NCI-H510A (cell line): ENCODE results near the gene WFIKKN1.

Experiments
- DNase-seq: peaks from one replicate; lab custom pipeline; 2025; lab: John Stamatoyannopoulos, UW

Gene WFIKKN1

DNA sequence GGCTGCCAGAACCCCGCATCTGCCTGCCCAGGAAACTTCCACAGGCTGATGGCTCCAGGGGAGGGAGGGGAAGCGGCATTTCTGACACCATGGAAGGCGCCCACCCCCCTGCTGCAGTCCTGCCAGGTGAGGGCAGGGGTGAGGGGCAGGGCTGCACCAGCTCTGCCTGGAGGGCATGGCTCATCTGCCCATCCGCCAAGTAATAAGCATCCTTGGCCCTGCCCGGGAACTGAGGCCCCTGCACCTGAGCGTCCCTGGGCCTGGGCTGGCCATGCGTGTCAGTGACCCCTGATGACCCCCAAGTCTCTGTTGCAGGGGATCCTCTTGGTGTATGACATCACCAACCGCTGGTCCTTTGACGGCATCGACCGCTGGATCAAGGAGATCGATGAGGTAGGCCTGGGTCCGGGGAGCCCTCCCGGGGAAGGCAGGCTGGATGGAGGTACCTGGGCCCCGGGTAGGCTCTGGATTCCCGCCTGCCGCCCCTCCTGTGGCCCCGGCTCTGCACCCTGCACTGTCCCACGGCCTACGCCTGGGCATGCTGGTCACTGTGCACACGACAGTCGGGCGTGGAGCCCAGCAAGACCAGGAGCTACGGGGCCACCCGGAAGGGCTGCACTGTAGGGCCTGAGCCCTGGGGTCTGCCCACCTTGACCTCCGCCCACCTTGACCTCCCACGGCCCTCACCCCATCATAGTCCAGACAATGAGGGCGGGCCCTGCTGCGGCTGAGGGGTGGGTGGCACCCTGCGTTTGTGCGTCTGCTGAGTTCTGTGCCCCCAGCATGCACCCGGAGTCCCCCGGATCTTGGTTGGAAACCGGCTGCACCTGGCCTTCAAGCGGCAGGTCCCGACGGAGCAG is 5.4 kb upstream of the WFIKKN1 start:
- no peak for DNase-seq

GRCh38 chr16:625977-626765 is 4.6 kb upstream of the WFIKKN1 start:
- DNase-seq: no peak

DNA sequence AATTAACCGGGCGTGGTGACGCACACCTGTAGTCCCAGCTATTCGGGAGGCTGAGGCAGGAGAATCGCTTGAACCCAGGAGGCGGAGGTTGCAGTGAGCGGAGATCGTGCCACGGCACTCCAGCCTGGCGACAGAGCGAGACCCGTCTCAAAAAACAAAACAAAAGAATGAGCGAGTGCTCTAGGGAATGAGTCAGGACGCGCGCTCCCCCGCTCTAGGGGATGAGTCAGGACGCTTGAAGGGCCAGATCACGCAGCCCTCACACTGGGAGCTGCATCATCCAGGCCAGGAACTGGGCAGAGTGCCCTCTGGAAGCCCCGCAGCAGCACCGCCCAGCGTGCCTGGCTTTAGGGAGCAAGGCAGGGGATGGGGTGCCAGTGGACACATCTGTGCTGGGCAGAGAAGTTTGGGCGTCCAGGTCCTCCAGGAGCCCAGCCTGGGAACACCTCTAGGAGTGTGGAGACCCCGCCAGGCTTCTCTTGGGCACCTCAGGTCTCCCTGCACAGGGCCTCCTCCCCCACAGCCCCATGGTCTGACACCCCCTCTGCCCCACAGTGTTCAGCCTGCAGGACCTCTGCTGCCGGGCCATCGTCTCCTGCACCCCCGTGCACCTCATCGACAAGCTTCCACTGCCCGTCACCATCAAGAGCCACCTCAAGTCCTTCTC is 3.9 kb upstream of the WFIKKN1 start:
- no peak for DNase-seq

GRCh38 chr16:627454-628239 is 3.1 kb upstream of the WFIKKN1 start:
- DNase-seq: no peak

- no peak for DNase-seq
Measured at GRCh38 chr16:628321-629061, 2.3 kb upstream of the WFIKKN1 start.

- DNase-seq: no peak
Measured at GRCh38 chr16:629185-629832, 1.5 kb upstream of the WFIKKN1 start.

DNA sequence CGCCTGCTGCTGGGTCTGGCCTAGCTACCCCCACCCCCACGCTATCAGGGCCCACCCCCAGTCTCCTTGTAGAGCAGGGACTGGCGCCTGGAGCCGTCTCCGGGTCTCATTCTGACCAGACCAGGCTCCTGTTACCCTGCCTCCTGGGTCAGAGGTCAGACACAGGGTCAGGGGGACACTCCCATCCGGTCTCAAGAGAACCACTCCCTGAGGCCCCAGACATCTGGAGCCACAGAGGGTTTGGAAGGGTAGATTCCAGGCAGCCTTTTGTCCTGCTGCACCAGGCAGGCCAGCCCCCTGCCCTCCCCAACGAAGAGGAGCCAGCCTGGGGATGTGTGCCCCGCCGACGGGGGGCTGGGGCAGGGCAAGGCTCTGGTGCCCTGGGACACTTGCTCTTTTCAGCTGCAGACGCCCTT is 944 bp upstream of the WFIKKN1 start:
- DNase-seq: no peak

GRCh38 chr16:630249-630814 is 453 bp upstream of the WFIKKN1 start:
- DNase-seq: no peak

DNA sequence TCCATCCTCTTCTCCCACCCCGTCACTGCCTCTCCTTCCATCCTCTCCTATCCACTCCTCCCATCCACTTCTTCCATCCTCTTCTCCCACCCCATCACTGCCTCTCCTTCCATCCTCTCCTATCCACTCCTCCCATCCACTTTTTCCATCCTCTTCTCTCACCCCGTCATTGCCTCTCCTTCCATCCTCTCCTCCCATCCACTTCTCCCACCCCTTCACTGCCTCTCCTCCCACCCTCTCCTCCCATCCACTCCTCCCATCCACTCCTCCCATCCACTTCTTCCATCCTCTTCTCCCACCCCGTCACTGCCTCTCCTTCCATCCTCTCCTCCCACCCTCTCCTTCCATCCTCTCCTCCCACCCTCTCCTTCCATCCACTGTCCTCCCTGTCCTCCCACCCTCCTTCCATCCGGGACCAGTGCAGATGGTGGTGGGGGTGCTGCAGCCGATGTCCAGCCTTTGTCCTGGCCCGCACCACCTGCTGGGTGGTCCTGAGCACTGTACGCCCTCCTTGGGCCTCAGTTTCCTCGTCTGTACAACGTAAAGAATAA is 1.1 kb downstream of the WFIKKN1 start:
- no peak for DNase-seq

GRCh38 chr16:632486-633335 is 1.9 kb downstream of the WFIKKN1 start:
- no peak for DNase-seq

GRCh38 chr16:633336-634050 is 2.7 kb downstream of the WFIKKN1 start:
- DNase-seq: no peak

DNA sequence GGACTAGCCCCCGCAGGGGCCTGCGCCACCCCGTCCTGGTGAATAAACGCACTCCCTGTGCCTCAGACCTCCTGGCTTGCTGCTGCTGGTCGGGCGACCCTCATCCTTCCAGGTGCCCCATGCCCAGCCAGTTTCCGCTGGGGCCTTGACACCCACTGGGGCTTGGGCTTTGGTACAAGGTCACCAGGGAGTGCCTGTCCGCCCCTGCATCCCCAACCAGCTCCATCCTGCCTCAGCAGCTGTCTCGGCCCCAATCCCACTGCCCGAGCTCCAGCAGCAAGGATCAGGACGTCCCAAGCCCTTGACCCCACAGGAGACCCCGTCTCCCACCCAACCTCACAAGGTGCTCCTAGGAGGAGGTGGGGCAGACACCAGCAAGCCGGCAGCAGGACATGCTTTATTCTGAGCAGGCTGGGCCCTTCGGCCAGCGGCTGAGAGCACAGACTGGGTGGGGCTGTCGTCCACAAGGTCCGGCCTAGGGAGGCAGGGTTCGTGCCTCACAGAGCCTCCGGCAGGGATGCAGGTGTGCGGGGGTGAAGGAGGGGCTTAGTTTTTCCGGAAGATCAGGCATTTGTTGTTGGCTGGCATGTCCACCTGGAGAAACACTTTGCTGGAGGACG is 3.4 kb downstream of the WFIKKN1 start:
- no peak for DNase-seq

- DNase-seq: no peak
Measured at GRCh38 chr16:634996-635395, 4.2 kb downstream of the WFIKKN1 start.

DNA sequence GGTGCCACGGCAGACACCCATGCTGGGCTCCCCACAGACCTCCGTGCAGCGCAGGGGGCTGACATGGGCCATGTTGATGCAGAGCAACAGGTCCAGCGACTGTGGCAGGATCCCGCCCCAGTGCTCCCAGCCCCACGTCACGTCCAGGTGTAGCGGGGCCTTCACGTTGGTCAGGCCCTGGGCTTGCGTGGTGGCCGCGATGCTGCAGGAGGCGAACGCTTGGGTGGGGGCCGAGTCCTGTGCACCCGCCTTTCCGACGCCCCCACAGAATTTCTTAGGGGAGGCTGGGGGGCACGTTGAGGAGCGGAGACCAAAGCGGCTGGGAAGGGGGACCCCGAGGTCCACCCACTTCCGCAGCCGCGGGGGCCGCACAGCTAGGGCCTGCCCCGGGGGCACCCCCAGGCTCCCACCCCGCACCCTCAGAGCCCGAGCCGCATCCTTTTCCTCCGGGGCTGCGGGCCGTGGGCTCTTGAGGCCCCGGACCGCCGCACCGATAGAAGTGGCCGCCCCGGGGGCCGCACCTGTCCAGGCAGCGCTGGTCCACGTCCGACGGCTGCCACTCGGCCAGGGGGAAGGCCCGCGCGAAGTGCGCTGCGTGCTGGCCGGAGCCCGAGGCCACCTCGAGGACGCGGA is 4.9 kb downstream of the WFIKKN1 start:
- no peak for DNase-seq

DNA sequence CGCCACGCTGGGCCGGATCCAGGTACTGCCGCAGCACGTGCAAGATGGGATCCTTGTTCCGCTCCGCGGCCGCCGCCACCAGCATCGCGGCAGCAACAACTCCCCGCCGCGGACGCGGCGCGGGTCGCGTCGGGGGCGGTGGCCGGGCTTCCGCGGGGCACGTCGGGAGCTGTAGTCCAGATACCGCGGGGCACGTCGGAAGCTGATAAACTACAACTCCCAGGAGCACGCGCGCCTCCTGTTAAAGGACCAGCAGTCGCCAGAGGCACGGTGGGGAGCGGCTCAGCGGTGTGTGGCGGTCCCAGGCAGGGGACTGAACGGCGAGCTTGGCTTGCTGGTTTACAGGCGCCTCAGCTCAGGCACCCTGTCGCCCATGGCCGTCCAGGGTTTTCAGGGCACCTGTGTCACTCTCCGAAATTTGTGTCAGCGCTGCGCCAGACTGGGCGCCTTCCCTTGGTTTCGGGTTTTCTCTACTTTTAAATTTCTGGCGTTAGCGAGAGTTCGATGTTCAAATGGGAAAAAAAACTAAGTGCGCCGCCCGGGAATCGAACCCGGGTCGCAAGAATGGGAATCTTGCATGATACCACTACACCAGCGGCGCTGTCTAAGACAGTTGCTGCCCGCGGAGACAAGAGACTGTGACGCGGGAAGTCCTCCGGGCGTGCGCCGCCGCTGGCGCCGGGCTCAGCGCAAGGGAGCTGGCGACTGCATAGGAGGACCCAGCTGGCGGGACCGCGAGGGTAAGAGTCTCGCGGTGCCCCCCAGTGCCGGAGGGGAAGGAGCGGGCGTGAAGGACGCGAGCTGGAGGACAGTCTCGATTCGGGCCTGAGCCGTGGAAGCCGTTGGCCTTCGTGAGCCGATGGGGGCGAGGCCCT is 5.7 kb downstream of the WFIKKN1 start, which contains the start of gene METTL26:
TSS of gene METTL26 (minus strand) at position 100 of the 875 bp plus-strand sequence. CDS start at position 85, 15 bp downstream.
- DNase-seq: peak; percentile 68
